ENCODE data around the gene S100A4.
"Not testable (repeated sequence)": the region's sequence is repeated elsewhere in the genome, so short reads cannot be mapped to it uniquely, and the experiment has no call there.

S100A4 gene

DNA sequence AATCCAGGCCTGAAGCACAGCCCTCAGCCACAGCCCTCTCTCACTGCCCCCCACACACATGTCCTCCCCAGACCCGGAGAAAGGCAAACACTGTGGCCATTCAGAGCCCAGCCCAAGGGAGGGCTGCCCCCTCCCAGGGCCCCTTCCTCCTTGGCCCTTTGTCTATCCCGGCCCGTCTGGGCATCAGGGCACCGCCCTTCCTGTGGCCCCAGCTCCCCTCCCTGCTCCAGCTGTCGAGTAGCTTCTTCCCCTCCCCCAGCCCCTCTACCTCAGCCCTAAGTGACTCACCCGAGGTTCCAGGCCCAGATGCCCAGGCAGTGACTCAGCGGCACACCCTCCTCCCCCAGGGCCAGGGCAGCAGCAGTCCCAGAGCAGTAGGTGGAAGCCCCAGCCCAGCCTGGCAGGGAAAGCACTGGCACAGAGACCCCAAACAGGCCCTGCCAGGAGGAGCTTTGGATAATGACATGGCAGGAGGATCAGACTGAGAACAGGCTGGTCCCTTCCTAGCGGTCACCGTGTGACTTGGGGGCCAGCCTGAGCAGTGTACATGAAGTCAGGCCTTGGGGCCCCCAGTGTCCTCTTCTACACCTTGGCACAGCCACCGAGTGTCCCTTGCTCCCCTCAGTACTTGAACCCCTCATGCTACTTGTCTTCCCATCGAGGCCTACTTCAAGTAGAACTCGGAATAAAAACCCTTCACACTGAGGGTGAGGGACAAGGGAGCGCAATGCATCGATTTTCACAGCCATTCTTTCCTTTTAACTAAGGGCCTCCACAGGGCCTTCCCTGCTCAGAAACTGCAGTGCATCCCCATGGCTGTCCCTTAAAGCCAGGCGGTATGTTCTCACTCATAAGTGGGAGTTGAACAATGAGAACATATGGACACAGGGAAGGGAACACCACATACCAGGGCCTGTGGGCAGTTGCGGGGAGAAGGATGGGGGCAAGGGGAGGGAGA, 21.1 kb upstream of the S100A4 start:
- peak; percentile 91 for DNase-seq

DNA sequence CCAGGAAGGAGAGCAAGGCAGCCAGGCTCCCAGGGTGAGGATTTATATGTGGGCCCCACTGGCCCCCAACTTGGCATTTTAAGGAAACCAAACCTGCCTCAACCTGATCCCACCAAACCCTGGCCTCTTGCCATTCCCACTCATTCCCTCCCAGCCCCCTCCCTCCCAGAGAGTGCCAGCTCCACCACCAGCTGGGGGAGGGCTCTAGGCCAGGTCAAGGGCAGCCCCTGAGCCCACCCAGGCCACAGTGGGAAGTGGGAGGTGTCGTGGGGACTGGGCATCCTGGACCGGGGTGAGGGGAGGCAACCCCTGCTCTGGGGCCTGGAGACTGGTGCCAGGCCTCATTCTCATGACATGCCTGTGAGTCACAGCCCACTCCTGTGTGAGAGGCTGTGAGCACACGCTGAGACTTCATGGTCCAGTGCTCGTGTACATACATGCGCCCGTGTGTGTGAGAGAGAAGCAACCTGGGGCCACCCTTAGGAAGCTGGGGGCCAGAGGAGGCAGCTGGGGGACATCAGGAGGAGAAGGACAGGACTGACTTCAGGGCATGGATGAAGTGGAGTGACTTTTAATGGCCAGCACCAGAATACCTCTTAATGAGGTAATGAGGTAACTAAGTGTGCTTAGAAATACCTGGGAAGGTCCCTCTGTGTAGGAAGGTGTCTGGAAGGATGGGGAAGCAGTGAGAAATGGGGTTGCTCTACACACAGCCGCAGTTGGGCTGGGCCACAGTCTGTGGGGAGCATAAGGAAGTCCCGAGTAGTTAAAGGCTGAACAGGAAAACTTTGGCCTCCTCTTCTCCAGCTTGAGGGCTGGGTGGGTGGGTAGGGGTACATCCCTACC, 20.1 kb upstream of the S100A4 start, which contains the start of gene S100A2:
Gene S100A2 (minus strand): TSS at position 316 of the 846 bp plus-strand sequence. CDS start 1,967 bp downstream, outside the sequence.
- DNase-seq, result peak; percentile 72

DNA sequence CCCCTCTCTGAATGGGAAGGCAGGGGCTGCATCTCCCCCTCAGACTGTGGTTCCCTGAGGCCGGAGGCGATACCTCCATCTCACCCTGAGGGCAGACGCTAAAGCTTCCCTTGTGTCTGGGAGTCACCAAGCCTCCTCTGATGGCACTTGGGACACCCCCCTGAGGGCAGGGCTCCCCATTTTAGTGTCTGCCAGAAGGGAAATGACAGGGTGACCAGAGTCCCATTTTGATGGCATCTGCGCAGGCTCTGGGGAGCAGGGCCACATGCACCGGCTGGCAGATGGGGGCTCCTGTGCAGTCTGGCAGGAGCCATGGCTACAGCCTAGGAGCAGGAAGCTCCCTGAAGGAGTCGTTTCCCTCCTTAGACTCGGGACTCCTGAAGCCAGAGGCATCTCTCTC, 18.4 kb upstream of the S100A4 start:
- DNase-seq, result no peak

DNA sequence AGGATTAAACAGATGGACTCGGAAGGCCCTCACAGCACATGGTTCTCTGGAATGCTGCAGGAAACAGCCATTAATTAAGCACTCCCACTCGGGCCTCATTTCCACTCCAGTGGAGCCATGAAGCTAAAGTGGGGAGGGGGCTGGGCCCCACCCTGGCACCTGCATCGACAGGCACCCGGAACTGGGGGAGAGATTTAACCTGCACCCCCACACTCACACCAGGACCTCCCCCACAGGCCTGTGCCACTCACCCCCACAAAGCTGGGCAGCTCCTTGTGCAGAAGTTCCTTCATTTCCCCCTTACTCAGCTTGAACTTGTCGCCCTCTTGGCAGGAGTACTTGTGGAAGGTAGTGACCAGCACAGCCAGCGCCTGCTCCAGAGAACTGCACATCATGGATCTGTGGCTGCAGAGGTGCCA, 17.9 kb upstream of the S100A4 start:
- no peak for DNase-seq

DNA sequence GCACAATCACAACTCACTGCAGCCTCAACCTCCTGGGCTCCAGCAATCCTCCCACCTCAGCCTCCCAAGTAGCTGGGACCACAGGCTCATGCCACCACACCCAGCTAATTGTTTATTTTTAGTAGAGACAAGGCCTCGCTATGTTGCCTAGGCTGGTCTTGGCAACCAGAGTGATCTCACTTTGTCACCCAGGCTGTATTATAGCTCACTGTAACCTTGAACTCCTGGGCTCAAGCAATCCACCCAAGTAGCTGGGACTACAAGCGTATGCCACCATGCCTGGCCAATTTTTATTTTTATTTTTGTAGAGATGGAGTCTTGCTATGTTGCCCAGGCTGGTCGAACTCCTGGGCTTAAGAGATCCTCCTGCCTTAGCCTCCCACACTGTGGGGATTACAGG, 16.4 kb upstream of the S100A4 start:
- not testable (repeated sequence) for DNase-seq

DNA sequence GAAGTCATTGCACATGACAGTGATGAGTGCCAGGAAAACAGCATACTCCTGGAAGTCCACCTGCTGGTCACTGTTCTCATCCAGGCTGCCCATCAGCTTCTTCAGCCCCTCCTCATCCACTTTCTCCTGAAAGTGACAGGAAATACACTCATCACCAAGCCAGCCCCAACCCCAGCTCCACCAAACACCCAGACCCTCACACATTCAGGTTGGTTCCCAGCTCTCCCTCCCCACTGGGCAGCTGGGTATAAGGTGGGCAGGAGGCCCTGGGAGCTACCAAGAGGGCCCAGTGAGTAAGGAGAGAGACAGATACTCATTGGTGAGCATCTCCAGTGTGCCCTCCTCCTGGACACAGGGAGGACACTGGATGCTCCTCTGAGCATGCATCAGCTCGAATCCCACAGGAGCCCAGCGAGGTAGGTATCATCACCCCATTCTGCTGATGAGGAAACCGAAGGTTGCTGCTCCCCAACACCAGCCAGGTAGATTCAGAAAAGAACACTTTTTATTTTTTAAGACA, 15.9 kb upstream of the S100A4 start:
- DNase-seq, result no peak

DNA sequence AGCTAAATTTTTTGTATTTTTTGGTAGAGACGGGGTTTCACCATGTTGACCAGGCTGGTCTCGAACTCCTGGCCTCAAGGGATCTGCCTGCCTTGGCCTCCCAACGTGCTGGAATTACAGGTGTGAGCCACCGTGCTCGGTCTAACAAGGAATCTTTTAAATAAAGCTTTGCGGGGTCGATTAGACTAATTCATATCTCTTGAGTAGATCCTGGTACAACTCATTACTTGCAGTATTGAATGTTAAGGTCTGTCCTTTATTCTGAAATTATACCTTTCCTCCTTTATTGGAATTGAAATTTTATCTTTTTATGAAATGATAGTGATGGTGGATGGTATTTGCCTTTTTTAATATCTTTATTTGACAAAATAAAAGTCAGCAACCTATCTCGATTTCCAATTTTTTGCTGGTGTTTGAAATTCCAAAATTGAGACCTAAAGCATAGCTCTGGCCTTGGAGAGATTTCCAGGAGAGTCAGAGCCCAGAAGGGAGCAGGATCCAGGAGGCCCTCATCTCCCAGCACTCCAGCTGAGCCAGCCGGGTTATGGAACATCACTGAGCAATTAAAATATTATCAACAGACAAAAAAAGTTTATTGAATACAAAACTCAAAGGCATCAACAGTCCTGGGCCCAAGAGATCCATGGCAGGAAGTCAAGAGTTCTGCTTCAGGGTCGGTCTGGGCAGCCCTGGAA, 15.3 kb upstream of the S100A4 start:
- no peak for DNase-seq

DNA sequence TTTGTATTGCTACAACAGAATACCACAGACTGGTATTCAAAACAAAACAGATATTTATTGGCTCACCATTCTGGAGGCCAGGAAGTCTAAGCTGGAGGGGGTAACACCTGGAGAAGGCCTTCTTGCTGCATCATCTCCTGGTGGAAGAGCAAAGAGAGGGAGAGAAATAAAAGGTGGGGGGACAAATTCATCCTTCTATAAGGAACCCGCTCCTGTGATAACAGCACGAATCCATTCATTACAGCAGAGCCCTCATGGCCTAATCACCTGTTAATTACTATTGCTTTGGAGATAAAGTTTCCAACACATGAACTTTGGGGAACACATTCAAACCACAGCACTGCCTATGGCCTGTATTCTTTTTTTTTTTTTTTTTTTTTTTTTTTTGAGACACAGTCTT, 14.6 kb upstream of the S100A4 start:
- DNase-seq, result no peak

DNA sequence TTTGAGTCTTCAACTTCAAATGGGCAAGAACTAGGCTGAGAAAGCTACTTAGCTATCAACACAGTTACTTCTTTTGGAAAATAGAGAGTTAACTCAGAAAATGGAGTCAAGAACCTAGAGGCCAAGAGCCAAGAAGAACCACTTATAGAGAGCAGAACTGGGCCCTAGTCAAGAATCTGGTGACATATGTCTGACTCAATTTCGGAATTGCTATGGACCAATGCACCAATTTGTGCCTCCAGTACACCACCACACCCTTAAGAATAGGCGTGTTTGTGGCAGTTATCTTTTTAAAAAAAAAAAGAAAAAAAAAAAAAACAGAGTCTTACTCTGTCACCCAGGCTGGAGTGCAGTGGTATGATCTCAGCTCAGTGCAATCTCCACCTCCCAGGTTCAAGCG, 12.3 kb upstream of the S100A4 start:
- DNase-seq, result no peak

DNA sequence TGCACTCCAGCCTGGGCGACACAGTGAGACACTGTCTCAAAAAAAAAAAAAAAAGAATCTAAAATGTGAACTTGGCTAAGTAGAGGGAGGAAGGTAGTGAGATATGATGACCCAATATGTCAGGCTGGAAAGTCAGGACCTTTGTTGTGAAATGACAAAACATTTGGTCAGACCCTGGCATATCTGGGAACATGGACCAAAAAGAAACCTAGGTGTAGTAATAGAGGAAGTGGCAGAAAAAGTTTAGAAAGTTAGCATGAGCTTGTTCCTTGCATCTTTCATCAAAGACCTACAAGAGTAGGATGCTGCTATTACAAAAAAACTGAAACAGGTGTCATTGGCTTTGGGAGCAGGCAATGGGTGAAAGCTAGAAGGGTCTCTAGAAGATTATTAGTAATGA, 10.7 kb upstream of the S100A4 start:
- no peak for DNase-seq

DNA sequence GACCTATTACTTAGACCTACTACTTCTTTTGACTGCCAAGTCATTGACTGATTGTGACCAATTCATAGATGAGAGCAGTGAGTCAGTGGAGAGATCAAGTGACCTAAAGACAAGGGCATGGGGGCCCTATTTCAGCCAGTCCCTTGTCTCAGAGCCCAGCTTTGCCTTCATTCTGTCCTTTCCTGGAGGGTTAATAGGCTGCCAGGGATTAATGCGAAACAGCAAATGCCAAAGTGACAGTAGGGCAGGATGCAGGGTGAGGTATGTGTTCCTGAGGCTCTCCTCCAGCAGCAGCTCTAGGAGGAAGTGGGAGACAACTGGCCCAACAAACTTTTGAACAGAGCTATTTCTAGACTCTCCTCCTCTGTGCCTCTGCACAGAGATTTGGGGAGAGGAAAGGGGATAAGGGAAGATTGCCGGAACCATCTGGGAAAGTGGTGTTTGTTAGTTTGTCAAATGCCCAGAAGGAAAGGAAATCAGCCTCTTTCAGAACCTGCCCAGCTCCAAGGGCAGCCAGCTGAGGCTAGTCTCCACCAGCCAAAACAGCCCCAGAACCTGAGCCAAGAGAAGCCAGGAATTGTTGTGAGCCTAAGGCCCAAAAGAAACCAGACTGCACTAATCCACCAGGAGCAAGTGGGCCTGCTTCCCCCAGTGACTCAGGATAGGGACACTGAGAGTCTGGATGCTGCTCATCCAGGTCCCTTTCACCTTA, 8.4 kb upstream of the S100A4 start:
- DNase-seq, result no peak

DNA sequence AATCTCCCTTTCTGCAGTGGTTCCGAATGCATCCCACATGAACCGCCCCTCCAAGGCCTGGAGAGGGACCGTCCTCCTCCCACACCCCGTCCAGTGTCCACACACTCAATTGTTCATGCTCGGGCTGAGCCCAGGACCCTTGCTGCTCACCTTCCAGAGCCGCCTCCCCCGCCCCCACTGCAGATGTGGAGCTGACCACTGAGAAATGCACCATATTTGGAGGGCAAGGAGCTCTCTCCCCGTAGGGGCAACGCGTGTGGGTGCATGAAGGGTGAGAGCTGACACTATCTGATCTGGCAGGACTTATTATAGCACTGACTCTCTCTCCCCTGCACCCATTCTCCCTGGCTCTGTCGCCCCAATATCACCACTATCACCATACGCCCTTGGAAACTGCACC, 7.5 kb upstream of the S100A4 start:
- DNase-seq, result no peak

DNA sequence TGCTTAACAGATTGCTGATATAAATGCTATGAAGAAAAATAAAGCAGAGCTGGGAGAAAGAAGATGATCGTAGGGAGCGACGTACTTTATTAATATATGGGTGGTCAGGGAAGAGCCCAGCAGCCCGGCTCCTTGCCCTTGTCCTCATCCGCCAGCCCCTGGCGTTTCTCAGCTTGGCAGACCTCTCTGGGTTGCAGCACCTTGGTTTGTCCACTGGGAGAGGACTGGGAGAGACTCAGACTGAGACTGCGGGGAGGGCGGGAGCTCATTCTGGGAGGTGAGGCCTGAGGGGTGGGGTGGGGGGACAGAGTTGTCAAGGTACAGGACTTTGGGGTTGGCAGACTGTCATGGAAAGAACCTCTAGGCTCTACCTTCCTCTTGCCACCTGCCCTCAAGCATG, 6.7 kb upstream of the S100A4 start:
- no peak for DNase-seq

DNA sequence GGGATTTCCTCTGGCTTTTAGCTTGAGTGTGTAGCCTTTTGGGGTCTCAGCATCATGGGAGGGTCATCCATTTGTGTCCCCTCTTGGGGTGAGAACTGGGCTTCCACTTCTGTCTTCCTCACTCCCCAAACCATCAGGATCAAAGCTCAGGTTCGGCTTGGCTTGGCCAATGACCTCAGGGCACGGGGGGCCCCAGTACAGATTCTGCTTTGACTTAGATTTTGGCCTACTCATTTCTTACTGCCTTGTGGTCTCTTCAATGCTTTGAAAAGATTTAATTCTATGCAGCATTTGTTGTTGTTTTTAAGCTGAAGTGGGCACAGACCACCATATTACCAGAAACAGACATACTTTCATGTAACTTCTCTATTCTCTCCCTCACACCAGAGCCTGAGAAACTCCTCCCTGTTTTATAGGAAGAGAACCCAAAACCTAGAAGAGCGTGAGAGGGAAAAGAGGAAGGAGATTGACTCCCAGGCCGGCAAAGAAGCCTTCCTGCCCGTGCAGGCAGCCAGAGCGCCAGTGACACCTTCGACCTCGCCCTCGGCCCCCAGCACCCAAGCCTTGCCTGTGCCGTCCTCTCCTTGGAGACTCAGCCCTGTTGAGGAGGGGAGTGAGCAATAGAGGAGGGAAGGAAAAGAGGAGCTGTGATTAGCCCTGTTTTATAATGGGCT, 5.4 kb upstream of the S100A4 start:
- DNase-seq, result no peak

DNA sequence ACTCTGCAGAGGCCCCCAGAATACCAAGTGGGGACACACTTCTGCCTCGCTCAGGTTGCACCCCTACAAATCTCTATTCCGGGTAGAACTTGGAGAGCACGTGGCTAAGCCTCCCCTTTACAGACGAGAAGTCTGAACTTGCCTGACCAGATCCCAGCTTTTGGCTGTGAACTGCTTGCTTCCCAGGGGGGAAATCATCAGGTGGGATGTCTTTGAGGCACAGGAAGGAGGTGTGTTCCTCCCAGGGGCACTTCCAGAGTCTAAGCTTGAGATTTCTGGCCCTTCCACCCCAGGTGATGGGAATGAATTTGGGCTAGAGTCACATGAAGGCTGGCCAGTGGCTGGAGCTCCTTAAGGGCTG, 4.8 kb upstream of the S100A4 start:
- DNase-seq, result no peak

DNA sequence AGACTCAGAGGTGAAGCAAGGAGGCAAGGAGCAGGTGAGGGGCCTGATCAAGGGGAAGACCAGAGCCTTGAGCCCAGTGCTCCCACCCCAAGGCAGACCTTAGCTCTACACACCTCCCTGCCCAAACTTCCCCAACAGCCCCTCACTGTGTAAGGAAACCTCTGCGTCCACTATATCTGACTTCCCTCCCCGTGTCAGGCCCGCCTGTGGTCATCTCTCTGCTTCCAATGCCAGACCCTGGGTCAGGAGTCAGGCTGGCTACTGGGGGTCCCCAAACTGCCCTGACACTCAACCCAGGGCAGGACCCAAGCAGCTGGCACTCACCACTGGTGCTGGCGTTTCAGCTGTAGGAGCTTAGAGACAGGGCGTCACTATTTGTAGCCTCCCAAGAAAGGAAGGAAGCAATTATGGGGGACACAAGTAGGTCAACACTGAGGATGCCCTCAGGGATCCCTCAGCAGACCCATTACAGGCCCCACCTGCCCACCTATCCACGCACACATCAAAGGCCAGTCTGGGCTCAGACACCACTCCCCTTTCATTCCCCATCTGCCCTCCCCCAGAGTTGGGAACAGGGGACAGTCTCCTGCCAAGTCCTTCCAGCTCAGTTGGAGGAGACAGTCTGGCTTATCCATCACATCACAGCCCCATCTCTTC, 4.3 kb upstream of the S100A4 start:
- no peak for DNase-seq

DNA sequence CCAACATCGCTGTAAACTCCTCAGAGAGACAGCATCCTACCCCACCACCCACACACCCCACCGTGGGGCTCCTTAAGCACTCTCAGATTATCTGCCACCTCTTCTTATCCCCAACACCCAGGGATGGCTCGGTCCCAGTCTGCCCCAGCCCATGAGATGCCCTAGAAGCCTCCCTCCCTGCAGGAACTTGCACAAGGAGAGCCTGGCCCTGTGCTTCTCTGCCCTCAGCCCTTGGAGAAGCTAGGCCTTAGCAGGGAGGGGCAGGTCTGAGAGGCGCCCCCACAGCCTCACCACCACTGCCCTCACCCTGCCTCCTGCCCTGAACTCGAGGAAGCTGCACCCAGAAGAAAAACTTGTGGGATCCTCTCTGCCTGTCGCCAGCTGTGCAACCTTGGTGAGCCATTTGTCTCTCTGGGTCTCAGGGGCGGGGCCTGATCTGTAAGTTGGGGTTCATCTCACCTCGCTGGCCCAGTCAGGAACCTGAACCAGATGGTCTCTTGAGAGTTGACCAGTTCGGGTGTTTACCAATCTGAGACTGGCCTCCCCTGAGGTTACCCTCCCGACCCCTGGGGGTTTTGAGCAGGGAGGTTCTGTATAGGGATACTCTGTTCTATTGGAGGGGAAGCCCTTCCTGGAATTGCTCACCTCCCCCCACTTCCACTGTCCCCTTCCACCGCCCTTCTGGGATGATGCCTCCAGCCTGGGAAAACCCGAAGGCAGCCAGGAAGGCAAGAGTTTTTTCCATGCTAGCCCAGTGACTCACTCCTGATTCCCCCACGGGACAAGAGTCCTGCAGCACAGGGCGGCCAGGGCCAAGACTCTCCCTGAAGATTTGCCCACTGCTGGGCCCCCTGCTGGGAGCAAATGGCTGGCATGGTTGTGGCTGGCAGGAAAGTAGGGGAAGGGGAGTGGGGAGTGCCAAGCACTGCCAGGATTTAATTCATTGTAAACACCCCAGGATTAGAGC, 3.4 kb upstream of the S100A4 start, which contains the start of gene S100A3:
Gene S100A3 (minus strand): TSS at position 537 of the 967 bp plus-strand sequence. CDS start 773 bp downstream, outside the sequence.
- DNase-seq, result no peak

DNA sequence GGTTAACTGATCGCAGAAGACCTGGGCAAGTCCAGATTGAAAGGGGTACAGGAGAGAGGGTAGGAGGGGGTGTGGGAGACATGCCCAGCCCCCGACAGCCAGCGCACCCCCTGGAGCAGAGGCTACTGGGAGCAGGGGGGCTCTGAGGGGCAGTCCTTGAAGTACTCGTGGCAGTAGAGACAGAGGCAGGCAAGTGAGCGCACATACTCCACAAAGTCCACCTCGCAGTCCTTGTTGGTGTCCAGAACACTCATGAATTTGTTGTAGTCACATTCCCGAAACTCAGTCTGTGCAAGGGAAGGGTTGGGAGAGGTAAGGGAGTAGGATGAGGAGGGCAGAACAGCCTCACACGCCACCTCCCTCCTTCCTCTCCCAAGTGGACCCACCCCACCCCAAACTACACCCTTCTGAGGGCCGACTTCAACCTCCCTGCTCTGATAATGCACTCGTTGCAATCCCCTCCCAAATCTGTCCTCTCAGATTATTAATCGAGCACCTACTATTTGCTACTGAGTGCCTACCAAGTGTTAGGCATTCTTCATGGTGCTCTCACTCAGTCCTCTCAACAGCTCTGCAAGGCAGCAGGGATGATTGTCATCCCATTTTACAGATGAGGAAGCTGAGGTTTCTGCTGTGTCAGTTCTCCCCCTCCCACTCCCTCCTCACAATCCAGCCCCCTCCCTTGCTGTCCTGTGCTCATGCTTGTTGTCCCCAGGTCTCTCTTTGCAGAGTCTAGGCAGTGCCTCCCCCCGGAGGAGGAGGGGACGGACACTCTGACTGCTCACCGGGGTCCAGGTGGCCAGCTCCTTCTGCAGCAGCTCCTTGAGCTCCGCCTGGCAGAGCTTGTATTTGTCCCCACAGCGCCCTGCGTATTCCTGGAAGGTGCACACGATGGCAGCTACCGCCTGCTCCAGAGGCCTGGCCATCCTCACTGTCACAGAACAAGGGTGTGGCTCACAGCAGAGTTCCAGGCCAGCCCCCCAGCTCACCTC, 2.2 kb upstream of the S100A4 start:
- DNase-seq, result no peak

Measured in stimulated activated CD4-positive, alpha-beta T cell treated with anti-CD3 and anti-CD28 coated beads, Interleukin-4, amount 100 ng/mL, for 24 hours (primary cell).